Measurements from ENCODE around the gene SPTB. TPM values are rescaled to one million over a fixed set of nuclear protein-coding genes. Genes with fewer than 3 reads are reported as not detected.
A peak's percentile ranks its signal among the peaks of the same experiment; 100 is the strongest.

SPTB gene
- total and polyA plus RNA-seq, 10 of the 15 experiments (the other 5 are each of a cell fraction or from before 2014, with no cell fraction given) = under 0.01 to 0.04 (median 0.02) TPM; not detected in 4

GRCh38 chr14:64765740-64766302 is 113.9 kb downstream of the SPTB start:
- Histone ChIP-seq H3K27ac (ENCODE audit: control insufficient read depth, insufficient read depth) (no peak overlapping the region), H3K36me3 (ENCODE audit: control insufficient read depth in 2 of 2, insufficient read depth in 2 of 2, low read length in 1 of 2) (no peaks in the 10 kb centered on the region), H3K9ac (ENCODE audit: control insufficient read depth, insufficient read depth, low read length) (no peak overlapping the region), H3K4me2 (ENCODE audit: control insufficient read depth, insufficient read depth) (no peak overlapping the region), H3K4me1 (ENCODE audit: control insufficient read depth, insufficient read depth, low read length) (no peaks in the 10 kb centered on the region), H3K9me3 (replicated peaks; ENCODE audit: control insufficient read depth, insufficient read depth, low read length) (no peaks in the 10 kb centered on the region), H2AFZ (ENCODE audit: control insufficient read depth, low read depth, low read length) (no peak overlapping the region), H3K27me3 (replicated peaks in 1 of 2; ENCODE audit: control insufficient read depth in 2 of 2, insufficient read depth in 2 of 2, low read length in 1 of 2) (no peaks in the 10 kb centered on the region; a peak in 2 of 4 replicates), H3K4me3 (no peak overlapping the region), H3K79me2 (ENCODE audit: control insufficient read depth, insufficient read depth, low read length) (no peaks in the 10 kb centered on the region), H4K20me1 (ENCODE audit: control insufficient read depth, insufficient read depth) (no peaks in the 10 kb centered on the region)
- no peak for FAIRE-seq
- POLR2A ChIA-PET = no interaction called here
- CTCF ChIA-PET = interaction anchor here (0.9 to 7.2 kb wide), 8 partner anchors 10 to 129 kb away, joined by 3 to 69 read pairs (median 4); no protein-coding TSS in a partner anchor
- ATAC-seq = no peak
- WGBS (ENCODE audit: insufficient coverage, insufficient replicate concordance, low lambda C conversion rate, missing lambda C conversion rate) = 57% methylated on average over 4 of the region's 4 CpGs
- no TSS peak for BruUV-seq (replicated peaks)
- SMC1A ChIA-PET (ENCODE audit: uncharacterized antibody, unreplicated experiment) = interaction anchor here (1.0 to 2.7 kb wide), 5 partner anchors 10 to 222 kb away, joined by 3 to 17 read pairs (median 3); no protein-coding TSS in a partner anchor
- no peak for DNase-seq (ENCODE audit: low read depth, low spot score)
- intact Hi-C loops (cut with micrococcal nuclease; ENCODE audit: unreplicated experiment) = loop anchor here (10.0 kb wide), 1 partner anchor 421 kb away; no protein-coding TSS in a partner anchor
- RAD21 ChIA-PET (ENCODE audit: unreplicated experiment) = interaction anchor here (0.8 to 1.5 kb wide), 3 partner anchors 8 to 126 kb away, joined by 3 to 8 read pairs (median 5); no protein-coding TSS in a partner anchor
- no peak for TF ChIP-seq MEF2B (IDR thresholded peaks at IDR 0.05; ENCODE audit: partially characterized antibody, poor library complexity, severe bottlenecking)
- in situ Hi-C loops (cut with MboI) = loop anchor here (10.0 kb wide), 1 partner anchor 421 kb away; no protein-coding TSS in a partner anchor

DNA sequence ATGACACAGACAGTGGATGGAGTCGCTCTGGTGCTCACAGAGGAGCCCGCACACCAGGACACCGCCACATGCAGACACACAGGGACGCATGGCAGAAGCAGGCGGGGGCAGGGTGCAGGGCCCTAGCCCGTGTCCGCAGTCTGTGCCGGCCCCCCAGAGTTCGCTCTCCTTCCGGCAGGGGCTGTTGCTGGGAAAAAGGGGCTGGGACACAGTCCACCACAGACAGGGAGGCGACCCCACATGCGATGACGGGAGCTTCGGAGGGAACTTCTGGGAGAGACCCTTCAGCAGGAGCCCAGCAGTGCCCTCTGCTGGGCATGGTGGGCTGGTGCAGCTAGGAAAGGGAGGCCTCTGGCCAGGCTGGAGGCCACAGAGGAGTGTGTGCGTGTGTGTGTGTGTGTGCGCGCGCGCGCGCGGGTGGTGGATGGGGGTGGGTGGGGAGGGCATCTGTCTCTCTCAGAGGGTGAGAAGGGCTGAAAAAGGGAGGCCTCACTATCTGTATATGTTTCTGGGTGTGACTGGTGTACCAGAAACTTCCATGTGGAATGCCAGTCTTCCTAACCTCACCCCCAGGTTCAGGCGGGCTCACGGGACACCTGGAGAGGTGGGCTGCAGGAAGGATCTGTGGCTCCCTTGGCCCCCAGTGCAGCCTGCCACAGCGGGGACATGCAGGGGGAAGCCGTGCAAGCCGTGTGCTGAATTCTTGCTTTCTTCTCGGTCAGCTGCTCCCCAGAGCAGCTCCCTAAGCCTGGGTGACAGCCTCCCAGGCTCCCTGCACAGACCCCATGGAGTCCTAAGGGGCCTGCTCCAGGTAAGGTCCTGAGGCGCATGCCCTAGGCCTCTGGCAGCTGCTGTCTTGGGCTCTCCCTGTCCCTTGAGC is 114.8 kb downstream of the SPTB start:
- no peak overlapping the region for H3K27ac ChIP-seq (ENCODE audit: control insufficient read depth, insufficient read depth)
- FAIRE-seq (no peak), DNase-seq (ENCODE audit: low read depth, low spot score) (no peak), ATAC-seq (peak; percentile 81)
- no peaks in the 10 kb centered on the region for H3K36me3 ChIP-seq (ENCODE audit: control insufficient read depth in 2 of 2, insufficient read depth in 2 of 2, low read length in 1 of 2)
- SMC1A ChIA-PET (ENCODE audit: uncharacterized antibody, unreplicated experiment) = interaction anchor here (1.0 to 2.7 kb wide), 7 partner anchors 11 to 421 kb away, joined by 3 to 17 read pairs (median 3); no protein-coding TSS in a partner anchor
- RAD21 ChIA-PET (ENCODE audit: unreplicated experiment) = interaction anchor here (0.7 to 2.1 kb wide), 8 partner anchors 9 to 1136 kb away, joined by 3 to 9 read pairs (median 4); no protein-coding TSS in a partner anchor
- BruUV-seq (replicated peaks) = no TSS peak
- H4K20me1 ChIP-seq (ENCODE audit: control insufficient read depth, insufficient read depth) = no peaks in the 10 kb centered on the region; the same call in 1 of the 2 replicates
- no peaks in the 10 kb centered on the region for H3K9me3 ChIP-seq (replicated peaks; ENCODE audit: control insufficient read depth, insufficient read depth, low read length)
- H3K4me3 ChIP-seq = no peak overlapping the region
- no peaks in the 10 kb centered on the region for H3K4me1 ChIP-seq (ENCODE audit: control insufficient read depth, insufficient read depth, low read length)
- intact Hi-C loops (cut with micrococcal nuclease; ENCODE audit: unreplicated experiment) = loop anchor here (5.0 to 10.0 kb wide), 2 partner anchors 223 to 420 kb away; partner anchors contain the start of gene HSPA2
- POLR2A ChIA-PET = no interaction called here
- peak overlapping the region; percentile 74 for H2AFZ ChIP-seq (ENCODE audit: control insufficient read depth, low read depth, low read length)
- 26% methylated on average over 21 of the region's 29 CpGs for WGBS (ENCODE audit: insufficient coverage, insufficient replicate concordance, low lambda C conversion rate, missing lambda C conversion rate)
- H3K79me2 ChIP-seq (ENCODE audit: control insufficient read depth, insufficient read depth, low read length) = no peaks in the 10 kb centered on the region
- no peaks in the 10 kb centered on the region; a peak in 1 of 4 replicates for H3K27me3 ChIP-seq (replicated peaks in 1 of 2; ENCODE audit: control insufficient read depth in 2 of 2, insufficient read depth in 2 of 2, low read length in 1 of 2)
- H3K4me2 ChIP-seq (ENCODE audit: control insufficient read depth, insufficient read depth) = peak overlapping the region; percentile 59; the same call in 1 of the 2 replicates
- CTCF ChIA-PET = interaction anchor here (0.6 to 7.2 kb wide), 20 partner anchors 9 to 421 kb away, joined by 3 to 69 read pairs (median 4); no protein-coding TSS in a partner anchor
- H3K9ac ChIP-seq (ENCODE audit: control insufficient read depth, insufficient read depth, low read length) = no peak overlapping the region
- in situ Hi-C loops (cut with MboI) = loop anchor here (5.0 to 10.0 kb wide), 2 partner anchors 93 to 420 kb away; no protein-coding TSS in a partner anchor
- TF ChIP-seq STAT1 (conservative IDR thresholded peaks at IDR 0.05) (no peak), RB1 (IDR thresholded peaks at IDR 0.05; ENCODE audit: borderline replicate concordance) (peak; percentile 48; the same call in 1 of the 2 replicates), BHLHE40 (IDR thresholded peaks at IDR 0.05; ENCODE audit: borderline replicate concordance in 1 of 2, low read depth in 2 of 2, low read length in 1 of 2) (peak in 1 of 2 experiments; percentile 9; a peak in 1 of 4 replicates), NRF1 (conservative IDR thresholded peaks at IDR 0.05; ENCODE audit: low read depth, low read length) (no peak), RAD51 (IDR thresholded peaks at IDR 0.05) (no peak)
- TF ChIP-seq, protein P1, sequence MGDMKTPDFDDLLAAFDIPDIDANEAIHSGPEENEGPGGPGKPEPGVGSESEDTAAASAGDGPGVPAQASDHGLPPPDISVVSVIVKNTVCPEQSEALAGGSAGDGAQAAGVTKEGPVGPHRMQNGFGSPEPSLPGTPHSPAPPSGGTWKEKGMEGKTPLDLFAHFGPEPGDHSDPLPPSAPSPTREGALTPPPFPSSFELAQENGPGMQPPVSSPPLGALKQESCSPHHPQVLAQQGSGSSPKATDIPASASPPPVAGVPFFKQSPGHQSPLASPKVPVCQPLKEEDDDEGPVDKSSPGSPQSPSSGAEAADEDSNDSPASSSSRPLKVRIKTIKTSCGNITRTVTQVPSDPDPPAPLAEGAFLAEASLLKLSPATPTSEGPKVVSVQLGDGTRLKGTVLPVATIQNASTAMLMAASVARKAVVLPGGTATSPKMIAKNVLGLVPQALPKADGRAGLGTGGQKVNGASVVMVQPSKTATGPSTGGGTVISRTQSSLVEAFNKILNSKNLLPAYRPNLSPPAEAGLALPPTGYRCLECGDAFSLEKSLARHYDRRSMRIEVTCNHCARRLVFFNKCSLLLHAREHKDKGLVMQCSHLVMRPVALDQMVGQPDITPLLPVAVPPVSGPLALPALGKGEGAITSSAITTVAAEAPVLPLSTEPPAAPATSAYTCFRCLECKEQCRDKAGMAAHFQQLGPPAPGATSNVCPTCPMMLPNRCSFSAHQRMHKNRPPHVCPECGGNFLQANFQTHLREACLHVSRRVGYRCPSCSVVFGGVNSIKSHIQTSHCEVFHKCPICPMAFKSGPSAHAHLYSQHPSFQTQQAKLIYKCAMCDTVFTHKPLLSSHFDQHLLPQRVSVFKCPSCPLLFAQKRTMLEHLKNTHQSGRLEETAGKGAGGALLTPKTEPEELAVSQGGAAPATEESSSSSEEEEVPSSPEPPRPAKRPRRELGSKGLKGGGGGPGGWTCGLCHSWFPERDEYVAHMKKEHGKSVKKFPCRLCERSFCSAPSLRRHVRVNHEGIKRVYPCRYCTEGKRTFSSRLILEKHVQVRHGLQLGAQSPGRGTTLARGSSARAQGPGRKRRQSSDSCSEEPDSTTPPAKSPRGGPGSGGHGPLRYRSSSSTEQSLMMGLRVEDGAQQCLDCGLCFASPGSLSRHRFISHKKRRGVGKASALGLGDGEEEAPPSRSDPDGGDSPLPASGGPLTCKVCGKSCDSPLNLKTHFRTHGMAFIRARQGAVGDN (IDR thresholded peaks at IDR 0.05) = 0 out of 2 replicates have a peak, but pooled peaks have one; percentile 24
